Bone marrow (tissue), 2 donors: ENCODE measurements around the gene ALG10B.
"Not testable (repeated sequence)": the region's sequence is repeated elsewhere in the genome, so short reads cannot be mapped to it uniquely, and the experiment has no call there.

Experiments used
- DNase-seq, 2 donors: peaks; one replicate each; lab custom pipeline; 2025; lab: John Stamatoyannopoulos, UW

ALG10B gene

GRCh38 chr12:38316391-38317129 lies at the start of gene ALG10B:
Gene ALG10B, plus strand, starts transcription at chr12:38316774. Its CDS starts 120 bp downstream, at chr12:38316894.
- peak; percentile 86 to 98 for DNase-seq

DNA sequence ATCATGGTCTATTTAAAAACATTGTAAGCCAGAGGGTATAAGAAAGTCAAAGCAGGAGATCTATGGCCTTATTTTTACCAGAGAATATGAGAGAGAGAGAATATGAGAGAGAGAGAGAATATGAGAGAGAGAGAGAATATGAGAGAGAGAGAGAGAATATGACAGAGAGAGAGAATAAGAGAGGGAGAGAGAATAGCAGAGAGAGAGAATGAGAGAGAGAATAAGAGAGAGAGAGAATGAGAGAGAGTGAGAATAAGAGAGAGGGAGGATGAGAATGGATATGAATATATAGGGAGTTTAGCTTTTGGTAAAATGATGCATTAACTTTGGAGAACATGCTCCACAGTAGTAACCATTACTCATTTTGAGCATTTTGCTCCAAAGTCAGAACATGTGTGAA lies 48.0 kb upstream of the ALG10B start:
- no peak for DNase-seq

DNA sequence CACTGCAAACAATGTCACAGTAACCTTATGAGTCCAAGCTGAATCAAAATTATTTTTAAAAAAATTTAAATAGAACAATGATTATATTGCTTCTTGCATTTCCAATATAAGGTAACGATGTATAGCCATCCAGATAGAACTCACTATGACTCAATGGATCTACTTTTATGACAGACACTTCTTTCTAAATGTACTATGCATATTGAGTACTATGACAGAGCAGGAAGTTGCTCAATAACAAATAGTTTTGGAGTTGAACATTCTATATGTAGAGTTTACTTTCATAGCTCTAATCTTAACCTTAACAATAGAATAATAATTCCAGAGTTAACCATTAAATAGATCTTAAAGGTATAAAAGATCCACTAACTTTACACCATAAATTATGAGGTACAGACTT lies 46.7 kb upstream of the ALG10B start:
- no peak for DNase-seq

GRCh38 chr12:38279756-38280155 lies 36.8 kb upstream of the ALG10B start:
- no peak for DNase-seq

GRCh38 chr12:38282886-38283285 lies 33.7 kb upstream of the ALG10B start:
- DNase-seq = no peak

DNA sequence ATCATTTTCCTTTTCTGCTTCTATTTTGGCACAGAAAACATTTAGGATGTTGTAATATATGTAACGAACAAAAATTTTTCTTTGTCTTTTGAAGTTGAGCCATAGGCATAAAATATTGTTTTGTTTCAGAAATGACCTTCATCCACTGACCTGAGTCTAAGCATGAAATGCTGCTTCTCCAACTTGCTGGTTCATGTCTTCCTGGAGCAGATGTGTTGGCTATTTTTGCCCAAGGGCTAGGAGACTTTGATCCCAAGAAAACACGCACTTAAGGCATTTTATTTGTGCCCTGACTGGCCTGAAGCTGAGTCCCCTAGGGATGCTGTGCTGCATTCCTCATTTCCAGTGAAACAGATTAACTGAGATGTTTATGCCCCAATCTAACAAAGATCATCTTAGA lies 27.2 kb upstream of the ALG10B start:
- no peak for DNase-seq

GRCh38 chr12:38291160-38291559 lies 25.4 kb upstream of the ALG10B start:
- no peak for DNase-seq

- not testable (repeated sequence) for DNase-seq
These were observed 13.6 kb upstream of the ALG10B start for GRCh38 chr12:38302972-38303371.

DNA sequence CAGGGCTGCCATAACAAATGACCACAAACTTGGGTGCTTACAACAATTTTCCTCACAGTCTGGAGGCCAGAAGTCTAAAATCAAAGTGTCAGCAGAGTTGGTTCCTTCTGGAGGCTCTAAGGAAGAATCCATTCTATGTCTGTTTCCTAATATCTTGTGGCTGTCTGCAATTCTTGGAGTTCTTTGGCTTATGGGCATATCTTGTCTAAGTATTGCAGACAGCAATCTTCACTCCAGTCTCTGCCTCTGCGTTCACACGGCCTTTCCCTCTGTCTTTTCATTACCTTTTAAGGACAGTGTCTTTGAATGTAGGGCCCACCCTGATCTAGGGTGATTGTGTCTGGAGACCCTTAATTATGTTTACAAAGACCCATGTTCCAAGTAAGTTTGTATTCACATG lies 5.4 kb downstream of the ALG10B start:
- DNase-seq = not testable (repeated sequence)

GRCh38 chr12:38324912-38325311 lies 8.3 kb downstream of the ALG10B start:
- DNase-seq = no peak

DNA sequence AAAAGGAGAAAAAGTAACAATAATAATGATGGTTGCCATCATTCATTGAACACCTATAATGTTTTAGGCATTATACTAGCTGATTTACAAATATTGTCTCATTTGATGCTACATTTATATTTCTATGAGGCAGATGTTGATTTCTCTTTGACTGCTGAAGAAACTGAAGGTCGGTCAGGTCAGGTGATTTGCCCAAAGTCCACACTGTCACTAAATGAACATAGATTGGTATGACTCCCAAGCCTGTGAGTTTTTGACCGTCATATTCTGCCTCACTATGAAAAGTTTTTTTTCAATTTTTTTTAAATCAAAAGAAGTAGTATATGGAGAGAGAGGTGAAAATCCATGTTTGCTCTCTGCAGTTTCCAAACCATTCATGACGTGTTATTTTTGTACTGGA lies 10.8 kb downstream of the ALG10B start:
- no peak for DNase-seq

GRCh38 chr12:38328306-38328895 lies 11.8 kb downstream of the ALG10B start:
- DNase-seq = peak in 1 of 2 donors; percentile 28

DNA sequence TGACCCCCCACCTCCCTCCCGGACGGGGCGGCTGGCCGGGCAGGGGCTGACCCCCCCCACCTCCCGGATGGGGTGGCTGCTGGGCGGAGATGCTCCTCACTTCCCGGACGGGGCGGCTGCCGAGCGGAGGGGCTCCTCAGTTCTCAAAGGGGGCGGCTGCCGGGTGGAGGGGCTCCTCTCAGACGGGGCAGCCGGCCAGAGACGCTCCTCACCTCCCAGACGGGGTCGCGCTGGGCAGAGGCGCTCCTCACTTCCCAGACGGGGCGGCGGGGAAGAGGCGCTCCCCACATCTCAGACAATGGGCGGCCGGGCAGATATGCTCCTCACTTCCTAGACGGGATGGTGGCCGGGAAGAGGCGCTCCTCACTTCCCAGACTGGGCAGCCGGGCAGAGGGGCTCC lies 13.8 kb downstream of the ALG10B start:
- not testable (repeated sequence) for DNase-seq

DNA sequence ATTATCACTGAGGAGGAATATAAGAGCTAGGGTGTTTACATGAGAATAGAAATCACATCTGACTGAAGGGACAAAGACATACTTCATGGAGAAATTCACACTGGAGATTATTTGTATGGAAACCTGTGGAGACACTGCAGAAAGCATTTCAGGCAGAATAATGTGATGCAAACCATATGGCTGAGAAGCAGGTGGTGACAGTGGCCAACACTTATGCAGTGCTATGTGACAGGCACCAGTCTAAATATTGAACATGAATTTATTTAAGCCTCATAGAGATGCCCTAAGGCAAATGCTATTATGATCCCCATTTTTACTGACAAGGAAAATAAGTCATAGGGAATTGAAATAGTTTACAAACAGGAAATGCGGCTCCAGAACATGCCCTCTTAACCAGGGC lies 16.2 kb downstream of the ALG10B start:
- DNase-seq = no peak

GRCh38 chr12:38342444-38342843 lies 25.9 kb downstream of the ALG10B start:
- DNase-seq = no peak

DNA sequence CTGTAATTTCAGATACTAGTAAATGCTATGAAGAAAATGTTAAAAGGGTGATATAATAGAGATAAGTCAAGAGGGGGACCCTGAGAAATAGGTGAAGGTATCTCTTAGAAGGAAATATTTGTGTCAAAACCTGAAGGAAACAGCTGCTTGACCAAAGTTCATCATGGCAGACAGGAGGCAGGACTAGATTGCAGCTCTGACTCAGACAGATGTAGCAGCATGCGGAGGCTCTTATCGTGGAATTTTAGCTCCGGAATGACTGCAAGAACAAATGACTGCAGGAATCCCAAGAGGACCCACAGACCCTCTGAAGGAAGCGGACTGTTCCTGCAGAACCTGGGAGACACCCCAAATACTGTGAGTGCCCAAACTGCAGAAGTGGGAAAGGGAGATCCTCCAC lies 26.7 kb downstream of the ALG10B start:
- not testable (repeated sequence) for DNase-seq

- not testable (repeated sequence) for DNase-seq
These were observed 27.3 kb downstream of the ALG10B start for GRCh38 chr12:38343916-38344315.

DNA sequence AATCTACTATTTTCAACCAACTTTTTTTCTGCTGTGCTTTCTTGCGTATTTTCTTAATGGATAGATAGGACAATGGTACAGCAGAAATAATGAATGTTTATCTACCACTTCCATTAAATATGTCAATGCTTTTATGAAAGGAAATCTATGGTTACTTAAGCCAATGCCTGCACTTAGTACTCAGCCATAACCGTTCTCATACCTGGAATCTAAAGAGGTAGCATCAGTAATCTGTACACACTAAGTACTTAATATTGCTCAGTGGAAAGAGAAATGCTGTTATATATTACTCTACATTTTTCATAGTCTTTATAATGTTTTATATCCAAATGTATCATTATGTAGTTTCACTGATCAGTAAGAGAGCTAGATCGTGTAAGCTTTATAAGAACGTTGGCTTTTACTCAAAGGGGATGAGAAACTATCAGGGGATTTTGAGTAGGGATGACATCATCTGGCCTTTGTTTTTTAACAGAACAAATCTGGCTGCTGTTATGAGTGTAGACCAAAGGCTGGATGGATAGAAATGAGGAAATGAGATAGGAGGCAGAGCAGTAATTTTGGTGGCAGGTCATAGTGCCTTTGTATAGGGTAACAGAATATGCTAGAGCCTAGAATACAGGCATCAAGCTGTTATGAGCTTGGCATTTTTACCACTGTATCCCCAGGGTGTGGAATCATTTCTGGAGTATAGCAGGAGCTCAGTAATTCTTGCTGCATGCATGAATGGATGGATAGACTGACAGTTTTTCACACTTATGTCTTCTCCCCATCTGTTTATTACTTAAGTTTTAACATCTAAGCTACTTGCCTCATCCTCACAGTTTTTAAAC lies 34.0 kb downstream of the ALG10B start:
- DNase-seq = no peak

DNA sequence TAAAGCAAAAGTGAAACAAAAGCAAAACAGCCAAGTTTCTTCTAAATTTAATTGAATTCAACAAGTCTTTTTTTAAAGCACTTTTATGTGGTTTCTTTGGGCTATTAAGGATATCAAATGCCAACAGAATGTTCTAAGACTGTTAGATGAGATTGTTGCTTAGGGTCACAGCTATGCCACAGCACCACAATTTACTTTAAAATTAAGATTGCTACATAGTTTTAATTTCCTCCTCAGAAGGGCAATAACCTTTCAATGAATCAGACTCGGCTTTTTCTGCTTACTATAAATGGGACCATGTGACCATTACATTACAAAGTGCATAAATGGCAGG lies 34.6 kb downstream of the ALG10B start:
- DNase-seq = not testable (repeated sequence)

GRCh38 chr12:38367506-38367905 lies 50.9 kb downstream of the ALG10B start:
- DNase-seq = no peak

GRCh38 chr12:38370311-38370710 lies 53.7 kb downstream of the ALG10B start:
- no peak for DNase-seq

GRCh38 chr12:38373784-38374183 lies 57.2 kb downstream of the ALG10B start:
- no peak for DNase-seq

DNA sequence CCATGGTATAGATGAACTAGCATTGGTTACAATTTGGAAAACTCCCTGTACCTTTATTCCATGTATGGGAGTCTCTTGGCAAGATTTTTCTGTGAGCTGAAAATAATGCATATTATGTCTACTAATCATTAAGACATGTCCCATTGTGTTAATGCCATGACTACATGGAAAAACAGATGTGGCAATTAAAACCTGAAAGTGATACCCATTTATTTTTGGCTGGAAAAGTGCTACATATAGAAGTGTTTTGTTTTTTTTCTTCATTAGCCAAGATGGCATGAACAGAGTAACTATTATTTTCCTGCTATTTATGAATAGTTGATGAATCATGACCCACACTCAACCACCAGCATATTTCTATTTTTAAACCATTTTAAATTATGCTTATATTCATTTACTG lies 58.2 kb downstream of the ALG10B start:
- DNase-seq = no peak
